Measurements from ENCODE around the gene IRF7.

GRCh38 chr11:563066-563811 is 52.5 kb downstream of the IRF7 start:
- no peak for TF ChIP-seq CTCF (IDR thresholded peaks at IDR 0.05)
- TF ChIP-seq POLR2A (IDR thresholded peaks at IDR 0.05), result no peak

Data from heart left ventricle (tissue), 13 donors.